ENCODE results near the gene LRCOL1. TPM values are rescaled to one million over a fixed set of nuclear protein-coding genes. Genes with fewer than 3 reads are reported as not detected.

Gene LRCOL1
- total RNA-seq, 1 donor from 2014 or later, result not detected

DNA sequence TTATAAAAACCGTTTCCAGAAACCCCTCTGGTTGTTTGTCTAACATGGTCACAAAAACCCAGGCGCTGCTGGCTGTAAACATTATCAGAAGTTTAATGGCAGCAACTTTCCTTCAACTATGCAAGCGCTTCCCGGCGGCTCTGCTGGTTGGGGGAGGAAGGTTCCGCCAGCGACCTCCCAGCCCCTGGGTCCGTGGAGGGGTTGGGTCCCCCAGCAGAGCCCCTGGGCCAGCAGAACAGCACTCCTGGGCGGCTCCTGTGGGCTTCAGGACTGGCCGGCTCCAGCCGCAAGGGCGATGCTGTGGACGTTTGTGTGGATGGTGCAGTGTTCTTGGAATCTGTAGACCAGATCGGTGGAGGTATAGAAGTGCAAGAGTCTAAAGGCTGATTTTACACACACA lies 26.0 kb downstream of the LRCOL1 start:
- H3K4me3 ChIP-seq, result no peak overlapping the region
- no peak overlapping the region for H3K27ac ChIP-seq (replicated peaks)
- no peak for TF ChIP-seq CTCF (IDR thresholded peaks at IDR 0.05; ENCODE audit: borderline replicate concordance)
- no peaks in the 10 kb centered on the region for H3K27me3 ChIP-seq (ENCODE audit: low read depth)
- peaks cover 4% of the 10 kb centered on the region for H3K4me1 ChIP-seq
- DNase-seq, result no peak
- intact Hi-C loops (cut with micrococcal nuclease), result no loop called here
- H3K9me3 ChIP-seq (replicated peaks), result peaks cover 4% of the 10 kb centered on the region
- peaks cover 21% of the 10 kb centered on the region for H3K36me3 ChIP-seq

- H3K9me3 ChIP-seq (replicated peaks), result no peaks in the 10 kb centered on the region
- DNase-seq, result no peak
- H3K27me3 ChIP-seq (ENCODE audit: low read depth), result no peaks in the 10 kb centered on the region
- no peak overlapping the region for H3K4me3 ChIP-seq
- H3K36me3 ChIP-seq, result peaks cover 26% of the 10 kb centered on the region
- H3K27ac ChIP-seq (replicated peaks), result no peak overlapping the region
- TF ChIP-seq CTCF (IDR thresholded peaks at IDR 0.05; ENCODE audit: borderline replicate concordance), result no peak
- H3K4me1 ChIP-seq, result peaks cover 4% of the 10 kb centered on the region
- intact Hi-C loops (cut with micrococcal nuclease), result no loop called here
These were observed 26.6 kb downstream of the LRCOL1 start for GRCh38 chr12:132583736-132584135.

GRCh38 chr12:132583411-132583710 lies 27.0 kb downstream of the LRCOL1 start:
- Histone ChIP-seq H3K4me3 (peak overlapping the region; percentile 56), H3K27me3 (ENCODE audit: low read depth) (no peaks in the 10 kb centered on the region), H3K4me1 (peaks cover 4% of the 10 kb centered on the region), H3K36me3 (peaks cover 30% of the 10 kb centered on the region), H3K9me3 (replicated peaks) (no peaks in the 10 kb centered on the region), H3K27ac (replicated peaks) (no peak overlapping the region)
- no peak for DNase-seq
- intact Hi-C loops (cut with micrococcal nuclease), result no loop called here
- no peak for TF ChIP-seq CTCF (IDR thresholded peaks at IDR 0.05; ENCODE audit: borderline replicate concordance)

- Histone ChIP-seq H3K4me3 (peak overlapping the region; percentile 56), H3K27ac (replicated peaks) (peak overlapping the region; percentile 23), H3K9me3 (replicated peaks) (no peaks in the 10 kb centered on the region), H3K27me3 (ENCODE audit: low read depth) (no peaks in the 10 kb centered on the region), H3K36me3 (peaks cover 34% of the 10 kb centered on the region), H3K4me1 (peaks cover 4% of the 10 kb centered on the region)
- no peak for DNase-seq
- no peak for TF ChIP-seq CTCF (IDR thresholded peaks at IDR 0.05; ENCODE audit: borderline replicate concordance)
- intact Hi-C loops (cut with micrococcal nuclease), result no loop called here
These were observed 27.6 kb downstream of the LRCOL1 start for GRCh38 chr12:132582582-132583410.

DNA sequence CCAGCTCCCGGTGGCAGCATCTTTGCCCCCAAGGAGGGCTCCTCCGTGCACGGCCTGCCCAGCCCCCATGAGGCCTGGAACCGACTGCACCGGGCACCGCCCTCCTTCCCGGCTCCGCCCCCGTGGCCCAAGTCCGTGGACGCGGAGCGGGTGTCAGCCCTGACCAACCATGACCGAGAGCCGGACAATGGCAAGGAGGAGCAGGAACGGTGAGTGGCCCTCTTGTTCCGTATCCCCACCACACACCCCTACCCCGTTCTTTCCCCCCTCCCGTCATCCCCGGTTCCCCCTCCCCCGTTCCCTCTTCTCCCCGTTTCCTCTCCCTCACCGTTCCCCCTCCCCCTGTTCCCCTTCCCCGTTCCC lies 28.3 kb downstream of the LRCOL1 start:
- TF ChIP-seq CTCF (IDR thresholded peaks at IDR 0.05; ENCODE audit: borderline replicate concordance), result no peak
- Histone ChIP-seq H3K4me3 (peak overlapping the region; percentile 56), H3K4me1 (peaks cover 4% of the 10 kb centered on the region), H3K27me3 (ENCODE audit: low read depth) (no peaks in the 10 kb centered on the region), H3K9me3 (replicated peaks) (no peaks in the 10 kb centered on the region), H3K27ac (replicated peaks) (no peak overlapping the region), H3K36me3 (peaks cover 42% of the 10 kb centered on the region)
- no peak for DNase-seq
- intact Hi-C loops (cut with micrococcal nuclease), result no loop called here
